GM19023 (cell line): ENCODE data around the gene LARP1.

Experiments
- ATAC-seq: cut with Tn5 transposase; IDR thresholded peaks from one replicate; pipeline ENCODE4 v1.9.1; 2021; ENCODE audit warnings: mild to moderate bottlenecking, moderate library complexity; ENCODE audit not compliant: unreplicated experiment

The LARP1 gene

GRCh38 chr5:154850255-154851062 lies 95.3 kb downstream of the LARP1 start, which contains the start of gene FAXDC2:
Gene FAXDC2, minus strand, starts transcription at chr5:154850603. Its CDS starts 12,425 bp downstream, at chr5:154838178.
- peak; percentile 71 for ATAC-seq

DNA sequence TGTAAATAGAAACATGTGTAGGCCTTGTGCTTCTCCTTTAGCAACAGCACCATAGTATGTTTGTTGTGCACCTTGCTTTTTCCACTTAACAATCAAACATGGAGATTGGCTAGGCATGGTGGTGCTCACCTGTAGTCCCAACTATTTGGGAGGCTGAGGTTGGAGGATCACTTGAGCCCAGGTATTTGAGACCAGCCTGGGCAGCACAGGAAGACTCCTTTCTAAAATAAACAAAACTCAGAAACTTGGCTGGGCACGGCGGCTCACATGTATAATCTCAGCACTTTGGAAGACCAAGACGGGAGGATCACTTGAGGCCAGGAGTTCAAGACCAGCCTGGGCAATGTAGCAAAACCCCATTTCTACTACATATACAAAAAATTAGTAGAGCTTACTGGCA lies 96.2 kb downstream of the LARP1 start:
- no peak for ATAC-seq

DNA sequence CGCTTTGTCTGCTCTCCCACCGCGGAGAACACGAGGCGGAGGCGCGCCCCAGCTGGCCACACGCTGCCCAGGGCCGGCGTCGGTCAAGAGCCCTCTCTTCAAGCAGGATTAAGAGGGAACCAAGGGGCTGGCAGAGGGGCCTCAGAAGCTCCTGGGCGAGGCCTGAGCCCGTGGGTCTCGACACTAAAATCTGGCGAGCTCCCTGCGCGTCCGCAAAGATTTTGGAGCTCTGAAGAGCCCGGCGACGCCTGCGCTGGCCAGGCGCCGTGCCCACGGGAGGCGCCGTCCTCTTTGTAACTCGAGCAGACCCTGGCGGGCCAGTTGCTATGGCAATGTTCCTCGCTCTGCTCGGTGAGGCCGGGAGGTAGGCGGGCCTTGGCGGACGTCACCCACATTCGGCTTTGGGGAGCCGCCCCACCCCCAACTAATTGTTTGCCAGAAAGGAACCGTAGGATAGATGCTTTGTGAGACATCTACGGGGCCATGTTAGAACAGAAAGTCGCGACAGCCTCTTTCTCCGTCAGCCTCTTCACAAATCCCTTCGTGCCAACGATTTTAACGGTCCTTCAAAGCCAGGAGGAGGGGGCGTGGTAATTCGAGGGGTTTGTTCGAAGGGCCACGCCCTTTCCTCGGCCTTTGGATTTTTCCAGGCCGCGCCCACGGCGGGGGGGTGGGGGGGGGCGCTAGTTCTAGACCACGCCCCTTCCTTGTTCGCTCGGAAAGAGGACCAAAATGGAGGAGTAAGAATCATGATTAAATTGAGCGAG lies 102.5 kb downstream of the LARP1 start:
- ATAC-seq, result peak; percentile 61

- peak; percentile 78 for ATAC-seq
Observed at GRCh38 chr5:154858297-154858971, 103.3 kb downstream of the LARP1 start, which contains the start of gene CNOT8. Gene CNOT8, plus strand, starts transcription at chr5:154858627. Its CDS starts 4,652 bp downstream, at chr5:154863279.

GRCh38 chr5:154858972-154859871 lies 104.0 kb downstream of the LARP1 start:
- ATAC-seq, result no peak

GRCh38 chr5:154860123-154860522 lies 104.9 kb downstream of the LARP1 start:
- ATAC-seq, result no peak

DNA sequence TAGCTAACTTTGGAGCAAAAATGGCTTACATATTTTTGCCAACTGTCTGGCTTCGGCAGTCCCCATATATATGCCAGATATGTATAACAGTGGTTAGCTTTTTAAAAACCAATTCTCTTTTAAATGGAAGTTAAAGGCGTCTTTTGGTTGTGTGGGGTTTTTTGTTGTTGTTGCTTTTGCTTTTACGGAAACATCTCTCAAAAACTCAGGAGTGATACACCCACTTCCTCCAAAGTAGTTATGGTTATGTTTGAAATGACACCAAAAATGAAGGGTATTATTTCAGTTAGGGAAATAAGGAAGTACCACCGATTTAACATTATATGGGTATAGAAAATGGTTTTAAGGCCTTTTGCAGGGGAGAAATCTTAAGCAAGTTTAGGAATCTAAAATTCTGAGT lies 105.6 kb downstream of the LARP1 start:
- no peak for ATAC-seq

DNA sequence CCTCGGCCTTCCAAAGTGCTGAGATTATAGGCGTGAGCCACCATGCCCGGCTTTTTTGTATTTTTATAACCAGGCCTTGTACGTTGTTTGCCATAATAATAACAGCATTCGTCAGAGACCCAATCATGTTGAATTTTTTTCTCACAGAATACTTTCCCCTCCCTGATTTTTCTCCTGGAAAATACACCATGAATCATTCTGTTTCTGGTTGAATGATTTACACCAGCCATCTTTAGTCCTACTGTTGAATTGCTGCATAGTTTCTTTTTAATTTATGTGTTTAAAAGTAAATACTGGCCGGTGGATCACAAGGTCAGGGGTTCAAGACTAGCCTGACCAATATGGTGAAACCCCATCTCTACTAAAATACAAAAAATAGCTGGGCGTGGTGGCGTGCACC lies 106.8 kb downstream of the LARP1 start:
- no peak for ATAC-seq

GRCh38 chr5:154862766-154863165 lies 107.6 kb downstream of the LARP1 start:
- no peak for ATAC-seq

- no peak for ATAC-seq
Observed at GRCh38 chr5:154863291-154864080, 108.3 kb downstream of the LARP1 start.

- ATAC-seq, result no peak
Observed at GRCh38 chr5:154865466-154866184, 110.4 kb downstream of the LARP1 start.

DNA sequence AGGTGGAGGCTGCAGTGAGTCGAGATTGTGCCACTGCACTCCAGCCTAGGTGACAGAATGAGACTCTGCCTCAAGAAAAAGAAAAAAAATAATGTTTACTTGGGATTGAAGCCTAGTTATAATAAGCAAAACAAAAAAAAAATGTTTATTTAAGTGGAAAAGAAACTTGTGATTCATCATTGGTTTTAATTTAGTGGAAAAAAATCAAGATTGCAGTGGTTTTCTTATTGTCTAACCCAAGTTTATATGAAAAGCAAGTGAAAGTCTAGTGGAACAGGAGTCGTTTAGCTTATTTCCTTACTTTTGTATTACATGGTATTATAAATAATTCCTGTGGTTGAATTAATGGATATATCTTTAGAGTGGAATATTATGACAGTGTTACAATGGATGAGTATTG lies 111.7 kb downstream of the LARP1 start:
- no peak for ATAC-seq
